ENCODE data around the gene RTBDN.

DNA sequence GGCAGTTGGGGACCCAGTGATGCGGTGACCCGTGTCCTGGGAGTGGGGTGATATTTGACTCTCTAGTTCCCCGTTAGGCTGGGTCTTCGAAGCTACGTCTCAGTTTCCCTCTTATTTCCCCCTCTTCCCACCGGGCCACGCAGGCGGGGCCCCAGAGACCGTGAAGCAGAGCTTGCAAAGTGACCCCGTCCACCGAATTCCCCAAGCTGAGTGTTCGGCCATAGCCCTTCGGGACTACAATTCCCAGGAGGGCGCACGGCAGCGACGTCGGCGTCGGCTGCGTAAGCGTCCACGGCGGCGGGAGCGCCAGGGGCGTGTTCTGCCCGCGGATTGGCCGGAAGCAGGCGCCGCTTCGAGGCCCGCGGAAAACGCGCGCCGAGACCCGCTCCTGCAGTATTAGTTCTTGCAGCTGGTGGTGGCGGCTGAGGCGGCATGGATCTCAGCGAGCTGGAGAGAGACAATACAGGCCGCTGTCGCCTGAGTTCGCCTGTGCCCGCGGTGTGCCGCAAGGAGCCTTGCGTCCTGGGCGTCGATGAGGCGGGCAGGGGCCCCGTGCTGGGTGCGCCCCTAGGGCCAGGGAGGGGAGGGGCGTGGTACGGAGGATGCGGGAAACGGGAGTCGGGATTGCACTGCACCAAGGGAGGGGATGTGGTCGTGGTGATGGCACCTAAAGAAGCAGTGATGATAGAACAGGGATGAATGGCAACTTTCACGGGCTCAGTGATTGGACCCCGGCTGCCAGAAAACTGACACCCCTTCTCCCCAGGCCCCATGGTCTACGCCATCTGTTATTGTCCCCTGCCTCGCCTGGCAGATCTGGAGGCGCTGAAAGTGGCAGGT lies 27.9 kb downstream of the RTBDN start, which contains the start of gene RNASEH2A:
- TF ChIP-seq, protein P1, sequence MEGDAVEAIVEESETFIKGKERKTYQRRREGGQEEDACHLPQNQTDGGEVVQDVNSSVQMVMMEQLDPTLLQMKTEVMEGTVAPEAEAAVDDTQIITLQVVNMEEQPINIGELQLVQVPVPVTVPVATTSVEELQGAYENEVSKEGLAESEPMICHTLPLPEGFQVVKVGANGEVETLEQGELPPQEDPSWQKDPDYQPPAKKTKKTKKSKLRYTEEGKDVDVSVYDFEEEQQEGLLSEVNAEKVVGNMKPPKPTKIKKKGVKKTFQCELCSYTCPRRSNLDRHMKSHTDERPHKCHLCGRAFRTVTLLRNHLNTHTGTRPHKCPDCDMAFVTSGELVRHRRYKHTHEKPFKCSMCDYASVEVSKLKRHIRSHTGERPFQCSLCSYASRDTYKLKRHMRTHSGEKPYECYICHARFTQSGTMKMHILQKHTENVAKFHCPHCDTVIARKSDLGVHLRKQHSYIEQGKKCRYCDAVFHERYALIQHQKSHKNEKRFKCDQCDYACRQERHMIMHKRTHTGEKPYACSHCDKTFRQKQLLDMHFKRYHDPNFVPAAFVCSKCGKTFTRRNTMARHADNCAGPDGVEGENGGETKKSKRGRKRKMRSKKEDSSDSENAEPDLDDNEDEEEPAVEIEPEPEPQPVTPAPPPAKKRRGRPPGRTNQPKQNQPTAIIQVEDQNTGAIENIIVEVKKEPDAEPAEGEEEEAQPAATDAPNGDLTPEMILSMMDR (IDR thresholded peaks at IDR 0.05): peak in 1 of 4 donors; percentile 4
- TF ChIP-seq POLR2A (IDR thresholded peaks at IDR 0.05): no peak
